ENCODE results near the gene RYR2. TPM values are rescaled to one million over a fixed set of nuclear protein-coding genes. Genes with fewer than 3 reads are reported as not detected.

The RYR2 gene
- total RNA-seq, 1 donor from 2014 or later, result 572 TPM

- DNase-seq (ENCODE audit: low spot score), result no peak
Observed at GRCh38 chr1:237171454-237172117, 129.6 kb downstream of the RYR2 start.

GRCh38 chr1:237172118-237172485 is 130.1 kb downstream of the RYR2 start:
- intact Hi-C loops (cut with DNase I), result no loop called here
- DNase-seq (ENCODE audit: low spot score), result no peak

More at GRCh38 chr1:237171454-237172117, 129.6 kb downstream of the RYR2 start:
- intact Hi-C loops (cut with DNase I), result no loop called here

GRCh38 chr1:237179503-237179902 is 137.5 kb downstream of the RYR2 start:
- intact Hi-C loops (cut with DNase I), result no loop called here
- DNase-seq (ENCODE audit: low spot score), result no peak

GRCh38 chr1:237180256-237180655 is 138.3 kb downstream of the RYR2 start:
- intact Hi-C loops (cut with DNase I), result no loop called here
- DNase-seq (ENCODE audit: low spot score), result no peak

GRCh38 chr1:237181743-237182317 is 139.8 kb downstream of the RYR2 start:
- no peak for DNase-seq (ENCODE audit: low spot score)
- intact Hi-C loops (cut with DNase I), result no loop called here

GRCh38 chr1:237183963-237184540 is 142.1 kb downstream of the RYR2 start:
- intact Hi-C loops (cut with DNase I), result no loop called here
- no peak for DNase-seq (ENCODE audit: low spot score)

- DNase-seq (ENCODE audit: low spot score), result no peak
- intact Hi-C loops (cut with DNase I), result no loop called here
Observed at GRCh38 chr1:237186675-237187074, 144.7 kb downstream of the RYR2 start.

GRCh38 chr1:237187842-237188241 is 145.9 kb downstream of the RYR2 start:
- intact Hi-C loops (cut with DNase I), result no loop called here
- DNase-seq (ENCODE audit: low spot score), result no peak

- intact Hi-C loops (cut with DNase I), result no loop called here
- no peak for DNase-seq (ENCODE audit: low spot score)
Observed at GRCh38 chr1:237191403-237191802, 149.4 kb downstream of the RYR2 start.

- DNase-seq (ENCODE audit: low spot score), result no peak
Observed at GRCh38 chr1:237197470-237198425, 155.8 kb downstream of the RYR2 start.

GRCh38 chr1:237199026-237199425 is 157.0 kb downstream of the RYR2 start:
- intact Hi-C loops (cut with DNase I), result no loop called here
- DNase-seq (ENCODE audit: low spot score), result no peak

More at GRCh38 chr1:237197470-237198425, 155.8 kb downstream of the RYR2 start:
- intact Hi-C loops (cut with DNase I), result no loop called here

GRCh38 chr1:237201155-237201554 is 159.2 kb downstream of the RYR2 start:
- DNase-seq (ENCODE audit: low spot score), result no peak
- intact Hi-C loops (cut with DNase I), result no loop called here

- DNase-seq (ENCODE audit: low spot score), result no peak
- intact Hi-C loops (cut with DNase I), result no loop called here
Observed at GRCh38 chr1:237204841-237205240, 162.9 kb downstream of the RYR2 start.

GRCh38 chr1:237205400-237206064 is 163.5 kb downstream of the RYR2 start:
- intact Hi-C loops (cut with DNase I), result no loop called here
- no peak for DNase-seq (ENCODE audit: low spot score)

- intact Hi-C loops (cut with DNase I), result no loop called here
- DNase-seq (ENCODE audit: low spot score), result no peak
Observed at GRCh38 chr1:237206065-237206414, 164.1 kb downstream of the RYR2 start.

GRCh38 chr1:237211031-237211430 is 169.0 kb downstream of the RYR2 start:
- intact Hi-C loops (cut with DNase I), result no loop called here
- DNase-seq (ENCODE audit: low spot score), result no peak

- no peak for DNase-seq (ENCODE audit: low spot score)
- intact Hi-C loops (cut with DNase I), result no loop called here
Observed at GRCh38 chr1:237211540-237211939, 169.6 kb downstream of the RYR2 start.

GRCh38 chr1:237219751-237220642 is 178.0 kb downstream of the RYR2 start:
- DNase-seq (ENCODE audit: low spot score), result no peak
- intact Hi-C loops (cut with DNase I), result no loop called here

- DNase-seq (ENCODE audit: low spot score), result no peak
- intact Hi-C loops (cut with DNase I), result no loop called here
Observed at GRCh38 chr1:237223419-237223818, 181.4 kb downstream of the RYR2 start.
